AG04450 (cell line): ENCODE data around the gene CORO7. TPM values are rescaled to one million over a fixed set of nuclear protein-coding genes. Genes with fewer than 3 reads are reported as not detected.

Experiments
- CTCF ChIA-PET: fragments of 300-600, 350-600 bp; formaldehyde crosslinking; extraction: SDS; loops from one replicate; lab custom pipeline; 2022; ENCODE audit warnings: antibody characterized with exemption, inconsistent platforms; lab: Charles Lee
- POLR2A ChIA-PET: fragments of 350-600 bp; formaldehyde crosslinking; extraction: SDS; loops from one replicate; lab custom pipeline; 2021; ENCODE audit warnings: antibody characterized with exemption, inconsistent platforms; lab: Yijun Ruan, JAX
- DNase-seq: peaks from one replicate; pipeline ENCODE4 v3.0.0-alpha.2; 2011; ENCODE audit warnings: low read depth, low spot score
- H3K27ac ChIP-seq: one replicate; pipeline ENCODE4 v1.5.1; 2012; ENCODE audit warnings: low read depth, low read length, control low read depth
- H3K27me3 ChIP-seq: one replicate; pipeline ENCODE4 v1.6.0; 2012; ENCODE audit warnings: low read length; ENCODE audit not compliant: control insufficient read depth, insufficient read depth
- H3K4me3 ChIP-seq: 2 replicates; pipeline ENCODE4 v1.5.1; 2011; ENCODE audit warnings: mild to moderate bottlenecking, low read depth, low read length, control low read depth
- H3K9me3 ChIP-seq: 2 replicates; pipeline ENCODE4 v1.5.1; 2012; ENCODE audit warnings: low read length; ENCODE audit not compliant: control insufficient read depth, insufficient read depth
- CTCF ChIP-seq: IDR thresholded peaks from 2 replicates; pipeline ENCODE4 v1.5.1; 2011; ENCODE audit warnings: low read depth, low read length, control low read depth, inconsistent platforms
- polyA plus RNA-seq: library from polyadenylated mRNA; depleted of rRNA; stranded (reverse); fragments of >200 nt; gene quantifications from 2 replicates; pipeline ENCODE4 v1.2.3, GENCODE V29; 2011

CORO7 gene
- polyA plus RNA-seq, 1 experiment: 7.0 TPM

- no peak overlapping the region for H3K4me3 ChIP-seq
- POLR2A ChIA-PET: no interaction called here
These were observed 73.3 kb downstream of the CORO7 start for GRCh38 chr16:4342866-4343744.

GRCh38 chr16:4341250-4341649 is 75.1 kb downstream of the CORO7 start:
- no peaks in the 10 kb centered on the region for H3K9me3 ChIP-seq
- no peak overlapping the region for H3K4me3 ChIP-seq
- DNase-seq: no peak
- H3K27ac ChIP-seq: peak overlapping the region; percentile 11
- CTCF ChIA-PET: interaction anchor here (1.0 to 1.4 kb wide), 2 partner anchors 62 to 88 kb away, joined by 4 to 11 read pairs; no protein-coding TSS in a partner anchor
- TF ChIP-seq CTCF: no peak
- no peaks in the 10 kb centered on the region for H3K27me3 ChIP-seq
- POLR2A ChIA-PET: interaction anchor here (0.5 to 1.1 kb wide), 2 partner anchors 30 to 69 kb away, joined by 3 read pairs; no protein-coding TSS in a partner anchor

More at GRCh38 chr16:4342866-4343744, 73.3 kb downstream of the CORO7 start:
- Histone ChIP-seq H3K27me3 (no peaks in the 10 kb centered on the region), H3K27ac (no peak overlapping the region), H3K9me3 (no peaks in the 10 kb centered on the region)
- no peak for DNase-seq
- CTCF ChIA-PET: interaction anchor here (1.0 kb wide), 1 partner anchor 16 kb away, joined by 4 read pairs; no protein-coding TSS in a partner anchor
- TF ChIP-seq CTCF: no peak

- ChIA-PET CTCF (interaction anchor here (0.5 to 2.9 kb wide), 7 partner anchors 10 to 141 kb away, joined by 3 to 27 read pairs (median 4); no protein-coding TSS in a partner anchor), POLR2A (interaction anchor here (0.8 to 1.9 kb wide), 2 partner anchors 10 to 31 kb away, joined by 4 to 8 read pairs; partner anchors contain the start of genes PAM16 and VASN)
- Histone ChIP-seq H3K4me3 (no peak overlapping the region), H3K9me3 (no peaks in the 10 kb centered on the region), H3K27me3 (no peaks in the 10 kb centered on the region), H3K27ac (no peak overlapping the region)
- no peak for DNase-seq
- TF ChIP-seq CTCF: no peak
These were observed 76.0 kb downstream of the CORO7 start for GRCh38 chr16:4340443-4340842.

- ChIA-PET CTCF (interaction anchor here (0.5 to 2.9 kb wide), 8 partner anchors 9 to 140 kb away, joined by 3 to 27 read pairs (median 4); partner anchors contain the start of gene PAM16), POLR2A (interaction anchor here (0.8 to 1.9 kb wide), 2 partner anchors 11 to 31 kb away, joined by 4 to 8 read pairs; partner anchors contain the start of genes PAM16 and VASN)
- peak; percentile 39 for TF ChIP-seq CTCF
- no peak overlapping the region for H3K27ac ChIP-seq
- H3K27me3 ChIP-seq: no peaks in the 10 kb centered on the region
- DNase-seq: peak; percentile 32
- no peaks in the 10 kb centered on the region for H3K9me3 ChIP-seq
- no peak overlapping the region for H3K4me3 ChIP-seq
These were observed 76.5 kb downstream of the CORO7 start for GRCh38 chr16:4339909-4340308.
